Fibroblast of lung (primary cell): ENCODE results near the gene TNNT3. TPM values are rescaled to one million over a fixed set of nuclear protein-coding genes. Genes with fewer than 3 reads are reported as not detected.

Source experiments
- DNase-seq, 2 donors: peaks; one replicate each; pipeline versions ENCODE4 v3.0.0 to v3.0.0-alpha.2; 2010; ENCODE audit warnings: low read depth in 2 of 2
- H2AFZ ChIP-seq: 2 replicates; pipeline ENCODE4 v1.5.1; 2012; ENCODE audit warnings: low read length, control low read depth, inconsistent platforms
- H3K27ac ChIP-seq: 2 replicates; pipeline ENCODE4 v1.5.1; 2011; ENCODE audit warnings: low read length, control low read depth; ENCODE audit not compliant: insufficient read depth
- H3K27me3 ChIP-seq: 2 replicates; pipeline ENCODE4 v1.5.1; 2011; ENCODE audit warnings: mild to moderate bottlenecking, low read length; ENCODE audit not compliant: control insufficient read depth, insufficient read depth
- H3K36me3 ChIP-seq: 2 replicates; pipeline ENCODE4 v1.5.1; 2011; ENCODE audit warnings: low read length; ENCODE audit not compliant: control insufficient read depth, insufficient read depth
- H3K4me1 ChIP-seq: 2 replicates; pipeline ENCODE4 v1.5.1; 2011; ENCODE audit warnings: low read length; ENCODE audit not compliant: control insufficient read depth, insufficient read depth; ENCODE audit errors: extremely low read depth
- H3K4me2 ChIP-seq: 2 replicates; pipeline ENCODE4 v1.5.1; 2011; ENCODE audit warnings: low read length, control low read depth; ENCODE audit not compliant: insufficient read depth; ENCODE audit errors: extremely low read depth
- H3K4me3 ChIP-seq, 4 experiments: fragments of 200-600 bp in 1 of 4; sonication (generic) in 1 of 4; replicated peaks in 1 of 4; 2 replicates each; pipeline ENCODE4 v1.5.1; 2011 to 2016; ENCODE audit warnings: low read length in 4 of 4, low read depth in 3 of 4, mild to moderate bottlenecking in 3 of 4, control low read depth in 2 of 4, inconsistent platforms in 1 of 4, mixed read lengths in 1 of 4; ENCODE audit not compliant: insufficient read depth in 1 of 4; ENCODE audit errors: control extremely low read depth in 1 of 4
- H3K79me2 ChIP-seq: 2 replicates; pipeline ENCODE4 v1.5.1; 2012; ENCODE audit warnings: mild to moderate bottlenecking, low read length, inconsistent platforms; ENCODE audit not compliant: control insufficient read depth, insufficient read depth
- H3K9ac ChIP-seq: 2 replicates; pipeline ENCODE4 v1.5.1; 2011; ENCODE audit warnings: mild to moderate bottlenecking, low read length, control low read depth; ENCODE audit not compliant: insufficient read depth
- H3K9me3 ChIP-seq: 2 replicates; pipeline ENCODE4 v1.5.1; 2012; ENCODE audit warnings: low read depth, low read length; ENCODE audit not compliant: control insufficient read depth, insufficient read depth
- H4K20me1 ChIP-seq: 2 replicates; pipeline ENCODE4 v1.5.1; 2011; ENCODE audit warnings: low read length; ENCODE audit not compliant: control insufficient read depth, insufficient read depth; ENCODE audit errors: extremely low read depth
- CTCF ChIP-seq, 2 donors: IDR thresholded peaks in 1 of 2; conservative IDR thresholded peaks in 1 of 2; 1 replicate in 1 of 2; 2 replicates in 1 of 2; pipeline ENCODE4 v1.5.1; 2011 to 2012; ENCODE audit warnings: low read length in 2 of 2, control low read depth in 1 of 2, inconsistent platforms in 1 of 2, low read depth in 1 of 2, mild to moderate bottlenecking in 1 of 2
- EZH2 ChIP-seq: IDR thresholded peaks from 2 replicates; pipeline ENCODE4 v1.5.1; 2012; ENCODE audit warnings: low read length, control low read depth, mild to moderate bottlenecking; ENCODE audit errors: missing control alignments
- polyA plus RNA-seq, 2 donors: library from polyadenylated mRNA; depleted of rRNA in 1 of 2; stranded (reverse) in 1 of 2; unstranded in 1 of 2; fragments of >200 nt; gene quantifications; 2 replicates each; pipeline ENCODE4 v1.2.1, GENCODE V29; 2011 to 2012; ENCODE audit warnings: missing spikeins in 1 of 2
- total RNA-seq: library from RNA; depleted of rRNA; stranded (reverse); fragments of >200 nt; gene quantifications from 2 replicates; pipeline ENCODE4 v1.2.1, GENCODE V29; 2014

The TNNT3 gene
- total and polyA plus RNA-seq, 2 donors (not counting 1 experiment from before 2014, with no cell fraction given): not detected

DNA sequence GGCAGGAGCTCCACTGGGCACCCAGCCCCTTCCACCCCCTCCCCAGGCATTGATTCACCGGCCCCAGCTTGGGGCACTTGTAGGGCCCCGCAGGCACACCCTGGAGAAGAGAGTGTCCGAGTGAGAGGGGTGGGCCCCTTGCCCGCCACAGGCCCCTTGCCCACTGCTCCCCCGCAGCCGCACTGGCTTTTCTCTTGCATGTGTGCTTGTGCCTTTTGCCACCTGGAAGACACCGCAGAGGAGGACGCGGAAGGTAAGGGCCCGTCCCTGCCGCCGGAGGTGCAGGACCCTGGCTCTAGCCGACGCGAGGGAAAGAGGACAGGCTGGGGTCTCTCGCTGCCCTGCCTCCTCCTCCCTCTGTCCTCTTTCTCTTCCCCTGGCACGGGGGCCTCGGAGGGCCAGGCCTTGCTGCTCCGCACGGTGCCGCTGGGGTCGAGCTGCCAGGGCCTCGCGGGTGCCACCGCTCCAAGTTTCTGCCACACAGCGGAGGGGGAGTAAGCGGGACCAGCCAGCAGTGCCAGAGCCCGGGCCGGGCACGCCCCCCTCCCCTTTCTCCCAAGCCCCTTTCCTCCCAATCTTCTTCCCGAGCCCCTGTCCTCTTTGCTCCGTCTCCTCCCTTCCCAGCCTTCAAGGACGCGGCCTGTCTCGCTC is 9.5 kb downstream of the TNNT3 start:
- Histone ChIP-seq H3K4me2 (no peak overlapping the region), H3K9me3 (no peaks in the 10 kb centered on the region), H3K36me3 (no peaks in the 10 kb centered on the region), H3K4me3 (no peak overlapping the region), H3K27me3 (no peaks in the 10 kb centered on the region), H3K79me2 (no peaks in the 10 kb centered on the region), H4K20me1 (no peaks in the 10 kb centered on the region), H3K9ac (no peak overlapping the region), H3K4me1 (no peaks in the 10 kb centered on the region), H3K27ac (no peak overlapping the region), H2AFZ (no peak overlapping the region)
- DNase-seq: no peak
- TF ChIP-seq EZH2: no peak
- no peak for TF ChIP-seq CTCF (conservative IDR thresholded peaks at IDR 0.05 in 1 of 2, IDR thresholded peaks at IDR 0.05 in 1 of 2; ENCODE audit: low read depth in 1 of 2, low read length in 2 of 2)

GRCh38 chr11:1929621-1930461 is 10.3 kb downstream of the TNNT3 start:
- Histone ChIP-seq H3K79me2 (no peaks in the 10 kb centered on the region), H3K9ac (no peak overlapping the region), H3K9me3 (no peaks in the 10 kb centered on the region), H3K4me2 (no peak overlapping the region), H3K36me3 (no peaks in the 10 kb centered on the region), H3K27me3 (no peaks in the 10 kb centered on the region), H3K27ac (no peak overlapping the region), H3K4me3 (no peak overlapping the region), H3K4me1 (no peaks in the 10 kb centered on the region), H2AFZ (no peak overlapping the region), H4K20me1 (no peaks in the 10 kb centered on the region)
- no peak for DNase-seq
- no peak for TF ChIP-seq EZH2
- TF ChIP-seq CTCF (conservative IDR thresholded peaks at IDR 0.05 in 1 of 2, IDR thresholded peaks at IDR 0.05 in 1 of 2; ENCODE audit: low read depth in 1 of 2, low read length in 2 of 2): no peak

- no peaks in the 10 kb centered on the region for H3K36me3 ChIP-seq
- peak in 1 of 2 donors; percentile 20 for DNase-seq
- H3K4me2 ChIP-seq: no peak overlapping the region
- TF ChIP-seq EZH2 (no peak), CTCF (conservative IDR thresholded peaks at IDR 0.05 in 1 of 2, IDR thresholded peaks at IDR 0.05 in 1 of 2; ENCODE audit: low read depth in 1 of 2, low read length in 2 of 2) (no peak)
- no peaks in the 10 kb centered on the region for H4K20me1 ChIP-seq
- H3K27me3 ChIP-seq: no peaks in the 10 kb centered on the region
- no peak overlapping the region for H3K9ac ChIP-seq
- no peaks in the 10 kb centered on the region for H3K79me2 ChIP-seq
- no peak overlapping the region for H3K27ac ChIP-seq
- H2AFZ ChIP-seq: no peak overlapping the region
- no peaks in the 10 kb centered on the region for H3K4me1 ChIP-seq
- H3K9me3 ChIP-seq: no peaks in the 10 kb centered on the region
- no peak overlapping the region for H3K4me3 ChIP-seq
Observed at GRCh38 chr11:1930462-1930830, 10.9 kb downstream of the TNNT3 start.
